Hepatocyte (in vitro differentiated cells): ENCODE data around the gene MAST2. TPM values are rescaled to one million over a fixed set of nuclear protein-coding genes. Genes with fewer than 3 reads are reported as not detected.

Experiments used
- DNase-seq: peaks from one replicate; pipeline ENCODE4 v3.0.0-alpha.2; 2016; ENCODE audit warnings: low spot score
- H2AFZ ChIP-seq: fragments of 200-600 bp; sonication (generic); 2 replicates; pipeline ENCODE4 v1.6.0; 2016; ENCODE audit warnings: antibody characterized with exemption, mild to moderate bottlenecking
- H3K27ac ChIP-seq: fragments of 200-600 bp; sonication (generic); 2 replicates; pipeline ENCODE4 v1.5.1; 2016; ENCODE audit warnings: mild to moderate bottlenecking
- H3K27me3 ChIP-seq: fragments of 200-600 bp; sonication (generic); 2 replicates; pipeline ENCODE4 v1.6.1; 2016
- H3K36me3 ChIP-seq: fragments of 200-600 bp; sonication (generic); replicated peaks from 2 replicates; pipeline ENCODE4 v1.5.1; 2016; ENCODE audit warnings: low read depth; ENCODE audit not compliant: insufficient read depth
- H3K4me1 ChIP-seq: fragments of 200-600 bp; sonication (generic); 2 replicates; pipeline ENCODE4 v1.5.1; 2016; ENCODE audit warnings: mild to moderate bottlenecking, moderate library complexity; ENCODE audit not compliant: insufficient read depth
- H3K4me2 ChIP-seq: fragments of 200-600 bp; sonication (generic); 2 replicates; pipeline ENCODE4 v1.6.0; 2016
- H3K4me3 ChIP-seq: fragments of 200-600 bp; sonication (generic); 2 replicates; pipeline ENCODE4 v1.5.1; 2016; ENCODE audit warnings: mild to moderate bottlenecking
- H3K79me2 ChIP-seq: fragments of 200-600 bp; sonication (generic); 2 replicates; pipeline ENCODE4 v1.6.0; 2017; ENCODE audit warnings: mild to moderate bottlenecking
- H3K9me2 ChIP-seq: fragments of 200-600 bp; sonication (generic); replicated peaks from 2 replicates; pipeline ENCODE4 v1.6.0; 2017; ENCODE audit warnings: mild to moderate bottlenecking; ENCODE audit not compliant: insufficient read depth
- H3K9me3 ChIP-seq: fragments of 200-600 bp; sonication (generic); 2 replicates; pipeline ENCODE4 v1.5.1; 2016; ENCODE audit warnings: low read depth, mild to moderate bottlenecking
- H4K20me1 ChIP-seq: fragments of 200-600 bp; sonication (generic); 2 replicates; pipeline ENCODE4 v1.6.0; 2016; ENCODE audit warnings: mild to moderate bottlenecking; ENCODE audit not compliant: insufficient read depth, poor library complexity, severe bottlenecking
- EZH2 ChIP-seq: fragments of 200-600 bp; sonication (generic); IDR thresholded peaks from 2 replicates; pipeline ENCODE4 v1.6.1; 2016; ENCODE audit warnings: antibody characterized with exemption, mild to moderate bottlenecking, borderline replicate concordance
- EZH2phosphoT487 ChIP-seq: fragments of 200-600 bp; sonication (generic); IDR thresholded peaks from one replicate; pipeline ENCODE4 v1.6.1; 2018; ENCODE audit warnings: antibody characterized with exemption, mild to moderate bottlenecking, low read depth, moderate library complexity; ENCODE audit not compliant: unreplicated experiment, severe bottlenecking
- WGBS: methylation state at CpG from one replicate; pipeline ENCODE4 v1.1.6; 2016; ENCODE audit warnings: low lambda C conversion rate; ENCODE audit errors: missing lambda C conversion rate; 5-methylcytosine and 5-hydroxymethylcytosine counted together
- polyA plus RNA-seq: library from polyadenylated mRNA; unstranded; fragments of >200 nt; fragmentation: Nextera tagmentation; extraction: Ambion mirVana; gene quantifications from 2 replicates; pipeline ENCODE4 v1.2.1, GENCODE V29; 2016
- total RNA-seq: library from RNA; depleted of rRNA; stranded (reverse); fragments of >200 nt; gene quantifications from 2 replicates; pipeline ENCODE4 v1.2.3, GENCODE V29; 2014
- TF ChIP-seq, protein P1 (sequence below): fragments of 200-600 bp; sonication (generic); IDR thresholded peaks from 2 replicates; pipeline ENCODE4 v1.5.1; 2016; ENCODE audit warnings: antibody characterized with exemption, mild to moderate bottlenecking; ENCODE audit not compliant: poor library complexity

The MAST2 gene
- total and polyA plus RNA-seq, 2 experiments from 2014 or later: 25.8 to 33.5 TPM

GRCh38 chr1:46039571-46040052 lies 236.2 kb downstream of the MAST2 start:
- peaks cover 9% of the 10 kb centered on the region for H3K4me1 ChIP-seq
- H3K4me3 ChIP-seq: no peak overlapping the region
- DNase-seq: no peak
- no peaks in the 10 kb centered on the region for H4K20me1 ChIP-seq
- H3K4me2 ChIP-seq: no peak overlapping the region
- no peak overlapping the region for H2AFZ ChIP-seq
- H3K79me2 ChIP-seq: no peaks in the 10 kb centered on the region
- H3K9me2 ChIP-seq: no peaks in the 10 kb centered on the region
- TF ChIP-seq, protein P1, sequence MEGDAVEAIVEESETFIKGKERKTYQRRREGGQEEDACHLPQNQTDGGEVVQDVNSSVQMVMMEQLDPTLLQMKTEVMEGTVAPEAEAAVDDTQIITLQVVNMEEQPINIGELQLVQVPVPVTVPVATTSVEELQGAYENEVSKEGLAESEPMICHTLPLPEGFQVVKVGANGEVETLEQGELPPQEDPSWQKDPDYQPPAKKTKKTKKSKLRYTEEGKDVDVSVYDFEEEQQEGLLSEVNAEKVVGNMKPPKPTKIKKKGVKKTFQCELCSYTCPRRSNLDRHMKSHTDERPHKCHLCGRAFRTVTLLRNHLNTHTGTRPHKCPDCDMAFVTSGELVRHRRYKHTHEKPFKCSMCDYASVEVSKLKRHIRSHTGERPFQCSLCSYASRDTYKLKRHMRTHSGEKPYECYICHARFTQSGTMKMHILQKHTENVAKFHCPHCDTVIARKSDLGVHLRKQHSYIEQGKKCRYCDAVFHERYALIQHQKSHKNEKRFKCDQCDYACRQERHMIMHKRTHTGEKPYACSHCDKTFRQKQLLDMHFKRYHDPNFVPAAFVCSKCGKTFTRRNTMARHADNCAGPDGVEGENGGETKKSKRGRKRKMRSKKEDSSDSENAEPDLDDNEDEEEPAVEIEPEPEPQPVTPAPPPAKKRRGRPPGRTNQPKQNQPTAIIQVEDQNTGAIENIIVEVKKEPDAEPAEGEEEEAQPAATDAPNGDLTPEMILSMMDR: no peak
- TF ChIP-seq EZH2: no peak
- TF ChIP-seq EZH2phosphoT487: no peak
- 61% methylated on average over 4 of the region's 4 CpGs for WGBS
- peaks cover 5% of the 10 kb centered on the region for H3K36me3 ChIP-seq
- no peak overlapping the region for H3K27ac ChIP-seq
- H3K27me3 ChIP-seq: no peaks in the 10 kb centered on the region
- no peaks in the 10 kb centered on the region for H3K9me3 ChIP-seq

- H3K27me3 ChIP-seq: no peaks in the 10 kb centered on the region
- H2AFZ ChIP-seq: no peak overlapping the region
- H4K20me1 ChIP-seq: no peaks in the 10 kb centered on the region
- H3K9me2 ChIP-seq: no peaks in the 10 kb centered on the region
- TF ChIP-seq, protein P1: no peak
- no peak for TF ChIP-seq EZH2phosphoT487
- no peak for TF ChIP-seq EZH2
- no peaks in the 10 kb centered on the region for H3K79me2 ChIP-seq
- no peaks in the 10 kb centered on the region for H3K9me3 ChIP-seq
- H3K27ac ChIP-seq: no peak overlapping the region
- no peak overlapping the region for H3K4me2 ChIP-seq
- peaks cover 9% of the 10 kb centered on the region for H3K4me1 ChIP-seq
- 97% methylated on average over 2 of the region's 2 CpGs for WGBS
- no peak for DNase-seq
- H3K4me3 ChIP-seq: no peak overlapping the region
- peaks cover 5% of the 10 kb centered on the region for H3K36me3 ChIP-seq
Measured at GRCh38 chr1:46041551-46041950, 238.1 kb downstream of the MAST2 start.

DNA sequence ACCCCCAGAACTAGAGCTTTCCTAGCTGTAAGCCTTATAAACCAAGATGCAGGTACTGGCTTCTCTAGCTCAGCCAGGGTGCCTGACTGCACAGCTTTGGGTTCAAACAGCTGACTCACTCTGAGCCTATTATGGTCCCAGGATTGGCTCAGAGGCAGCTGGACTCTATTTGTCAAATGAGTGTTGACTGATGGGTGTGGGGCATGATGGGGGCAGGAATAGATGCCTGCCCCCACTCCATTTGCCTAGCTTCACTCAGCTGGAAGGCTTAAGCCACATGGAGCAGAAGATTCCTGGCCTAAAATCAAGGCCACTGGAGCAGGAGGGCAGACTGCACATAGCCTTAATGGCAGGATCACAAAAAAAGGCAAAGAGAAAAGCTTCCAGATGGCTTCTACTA lies 238.6 kb downstream of the MAST2 start:
- Histone ChIP-seq H3K4me3 (no peak overlapping the region), H3K79me2 (no peaks in the 10 kb centered on the region), H3K27ac (no peak overlapping the region), H3K4me2 (no peak overlapping the region), H3K4me1 (peaks cover 9% of the 10 kb centered on the region), H4K20me1 (no peaks in the 10 kb centered on the region), H3K9me2 (no peaks in the 10 kb centered on the region), H2AFZ (no peak overlapping the region), H3K9me3 (no peaks in the 10 kb centered on the region), H3K27me3 (no peaks in the 10 kb centered on the region), H3K36me3 (peaks cover 5% of the 10 kb centered on the region)
- no peak for DNase-seq
- TF ChIP-seq EZH2 (no peak), EZH2phosphoT487 (no peak)
- TF ChIP-seq, protein P1: no peak

GRCh38 chr1:46043458-46044017 lies 240.1 kb downstream of the MAST2 start:
- Histone ChIP-seq H3K4me2 (no peak overlapping the region), H3K27me3 (no peaks in the 10 kb centered on the region), H3K79me2 (no peaks in the 10 kb centered on the region), H3K36me3 (peaks cover 5% of the 10 kb centered on the region), H2AFZ (no peak overlapping the region), H3K27ac (no peak overlapping the region), H3K4me1 (peaks cover 9% of the 10 kb centered on the region), H3K9me3 (no peaks in the 10 kb centered on the region), H3K4me3 (no peak overlapping the region), H4K20me1 (no peaks in the 10 kb centered on the region), H3K9me2 (no peaks in the 10 kb centered on the region)
- no peak for DNase-seq
- WGBS: 70% methylated on average over 11 of the region's 11 CpGs
- TF ChIP-seq, protein P1: no peak
- no peak for TF ChIP-seq EZH2
- TF ChIP-seq EZH2phosphoT487: no peak
